Ecto neural progenitor cell (in vitro differentiated cells): ENCODE data around the gene MMP11.
"Not testable (repeated sequence)": the region's sequence is repeated elsewhere in the genome, so short reads cannot be mapped to it uniquely, and the experiment has no call there.

Experiments used
- DNase-seq: peaks from one replicate; pipeline ENCODE4 v3.0.0-alpha.2; 2018; ENCODE audit warnings: low spot score

The MMP11 gene, protein sequence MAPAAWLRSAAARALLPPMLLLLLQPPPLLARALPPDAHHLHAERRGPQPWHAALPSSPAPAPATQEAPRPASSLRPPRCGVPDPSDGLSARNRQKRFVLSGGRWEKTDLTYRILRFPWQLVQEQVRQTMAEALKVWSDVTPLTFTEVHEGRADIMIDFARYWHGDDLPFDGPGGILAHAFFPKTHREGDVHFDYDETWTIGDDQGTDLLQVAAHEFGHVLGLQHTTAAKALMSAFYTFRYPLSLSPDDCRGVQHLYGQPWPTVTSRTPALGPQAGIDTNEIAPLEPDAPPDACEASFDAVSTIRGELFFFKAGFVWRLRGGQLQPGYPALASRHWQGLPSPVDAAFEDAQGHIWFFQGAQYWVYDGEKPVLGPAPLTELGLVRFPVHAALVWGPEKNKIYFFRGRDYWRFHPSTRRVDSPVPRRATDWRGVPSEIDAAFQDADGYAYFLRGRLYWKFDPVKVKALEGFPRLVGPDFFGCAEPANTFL

DNA sequence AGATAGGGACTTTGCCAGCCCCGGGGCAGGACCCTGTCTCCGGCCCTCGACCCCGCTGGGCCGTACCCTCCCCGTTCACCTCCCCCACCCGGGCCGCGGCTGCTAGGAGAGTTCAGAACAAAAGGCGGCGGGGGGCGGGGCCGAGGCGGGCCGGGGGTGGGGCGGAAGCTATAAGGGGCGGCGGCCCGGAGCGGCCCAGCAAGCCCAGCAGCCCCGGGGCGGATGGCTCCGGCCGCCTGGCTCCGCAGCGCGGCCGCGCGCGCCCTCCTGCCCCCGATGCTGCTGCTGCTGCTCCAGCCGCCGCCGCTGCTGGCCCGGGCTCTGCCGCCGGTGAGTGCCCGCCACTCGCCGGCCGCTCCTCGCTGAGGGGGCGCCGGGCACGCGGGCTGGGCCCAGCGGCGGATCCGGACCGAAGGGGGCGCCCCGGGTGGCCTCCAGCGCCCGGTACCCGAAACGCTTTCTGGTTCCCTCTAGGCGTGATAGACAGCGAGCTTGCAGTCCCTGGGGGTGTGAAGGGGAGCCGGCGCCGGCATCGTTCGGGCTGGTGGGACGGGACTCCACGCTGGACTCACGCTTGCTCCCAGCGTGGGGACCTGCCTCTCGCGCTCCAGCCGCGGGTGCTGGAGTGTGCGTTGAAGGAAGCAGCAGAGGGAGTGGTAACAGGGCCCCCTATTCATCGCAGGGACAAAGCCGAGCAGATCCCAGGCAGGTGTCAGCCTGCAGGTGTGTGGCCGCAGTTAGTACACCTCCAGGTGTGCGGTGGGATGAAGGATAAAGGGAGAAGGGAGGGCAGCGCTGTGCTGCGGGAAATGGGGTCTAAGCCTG is at the start of gene MMP11:
MMP11 (plus strand) TSS at position 201 of the 825 bp plus-strand sequence; CDS start at position 223, 22 bp downstream.
- peak; percentile 84 for DNase-seq

DNA sequence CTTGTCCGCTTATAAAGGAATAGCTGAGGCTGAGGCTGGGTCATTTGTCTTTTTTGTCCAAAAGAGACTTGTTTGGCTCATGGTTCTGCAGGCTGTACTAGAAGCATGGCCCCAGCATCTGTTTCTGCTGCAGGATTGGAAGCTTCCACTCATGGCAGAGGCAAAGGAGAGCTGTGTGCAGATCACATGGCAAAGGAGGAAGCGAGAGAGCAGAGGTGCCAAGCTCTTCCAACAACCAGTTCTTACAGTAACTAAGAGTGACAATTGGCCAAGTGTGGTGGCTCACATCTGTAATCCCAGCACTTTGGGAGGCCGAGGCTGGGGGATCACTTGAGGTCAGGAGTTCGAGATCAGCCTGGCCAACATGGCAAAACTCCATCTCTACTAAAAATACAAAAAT is 44.5 kb upstream of the MMP11 start:
- not testable (repeated sequence) for DNase-seq

DNA sequence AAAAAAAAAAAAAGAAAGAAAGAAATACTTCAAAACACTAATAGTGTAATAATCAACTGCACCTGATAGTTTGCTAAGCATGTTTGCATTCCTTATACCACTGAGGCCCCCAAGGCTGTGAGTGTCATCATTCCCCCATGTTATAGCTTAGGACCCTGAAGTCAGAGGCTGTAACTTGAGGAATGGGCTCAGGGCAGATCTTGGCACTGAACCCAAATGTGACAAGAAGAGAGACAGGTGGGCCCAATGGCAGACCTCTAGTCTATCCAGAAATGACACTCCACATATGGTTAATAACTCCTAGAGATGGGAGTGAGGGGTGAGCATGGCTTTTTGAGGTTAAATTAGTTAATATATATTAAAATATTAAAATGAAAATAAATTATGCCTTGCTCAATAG is 35.0 kb upstream of the MMP11 start:
- no peak for DNase-seq

DNA sequence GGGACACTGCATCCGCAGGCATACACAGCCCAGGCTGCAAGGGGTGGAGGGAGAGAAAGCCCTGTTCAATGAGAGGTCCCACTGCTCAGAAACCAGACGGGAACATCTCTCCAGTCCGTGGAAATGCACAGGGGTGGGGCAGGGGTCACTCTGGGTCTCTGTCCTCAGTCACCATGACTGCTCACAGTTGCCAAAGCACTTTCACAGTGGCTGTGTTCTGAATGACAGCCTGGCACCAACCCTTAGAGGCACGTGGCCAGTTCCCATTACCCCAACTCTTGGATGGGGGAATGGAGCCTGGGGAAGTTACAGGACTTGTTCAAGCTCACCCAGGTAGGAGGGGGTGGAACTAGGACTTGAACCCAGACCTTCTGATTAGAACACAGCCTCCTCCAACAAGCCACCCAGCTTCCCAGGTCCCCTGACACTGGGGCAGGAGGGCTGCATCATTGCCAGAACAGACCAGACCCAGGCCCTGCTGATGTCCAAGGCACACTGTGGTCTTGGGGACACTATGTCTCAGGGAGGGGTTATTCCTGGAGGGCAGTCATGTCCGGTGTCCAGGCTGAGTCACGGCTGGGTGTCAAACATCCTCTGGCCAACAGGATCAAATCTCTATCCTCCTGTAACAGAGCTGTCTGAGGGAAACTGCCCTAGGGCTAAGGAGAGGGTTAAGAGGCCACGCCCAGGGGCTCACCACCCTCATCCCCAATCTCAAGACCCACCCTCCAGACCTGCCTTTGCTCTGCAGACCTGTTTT is 30.0 kb upstream of the MMP11 start:
- DNase-seq: no peak

DNA sequence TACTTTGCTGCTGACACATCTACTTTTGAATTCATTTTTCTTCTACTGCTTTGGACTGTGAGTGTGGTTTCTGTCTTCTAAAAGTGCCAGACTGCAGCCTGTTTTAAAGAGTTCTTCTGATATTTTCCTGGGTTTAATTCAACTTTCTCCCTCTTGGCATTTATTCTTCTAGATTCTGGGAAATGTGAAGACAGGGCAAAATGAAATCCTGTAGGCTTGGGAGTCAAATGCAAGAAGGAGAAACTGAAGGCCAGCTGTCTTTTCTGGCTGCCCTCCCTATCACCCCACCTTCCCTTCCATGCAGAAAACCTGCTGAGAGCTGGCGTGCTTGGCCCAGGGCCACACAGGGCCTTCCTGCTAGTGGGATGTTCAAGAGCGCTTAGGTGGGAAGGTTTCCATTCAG is 29.3 kb upstream of the MMP11 start:
- no peak for DNase-seq

DNA sequence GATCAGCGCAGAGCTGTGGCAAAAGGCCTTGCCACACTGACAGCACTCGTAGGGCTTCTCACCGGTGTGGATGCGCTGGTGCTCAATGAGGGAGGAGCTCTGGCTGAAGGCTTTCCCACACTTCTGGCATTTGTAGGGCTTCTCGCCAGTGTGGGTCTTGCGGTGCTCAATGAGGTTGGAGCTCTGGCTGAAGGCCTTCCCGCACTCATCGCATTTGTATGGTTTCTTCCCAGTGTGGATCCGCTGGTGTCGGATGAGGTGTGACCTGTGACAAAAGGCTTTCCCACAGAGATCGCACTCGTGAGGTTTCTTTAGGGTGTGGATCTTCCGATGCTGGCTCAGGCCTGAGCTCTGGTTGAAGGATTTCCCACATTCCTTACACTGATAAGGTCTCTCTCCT is 28.6 kb upstream of the MMP11 start:
- DNase-seq: no peak

DNA sequence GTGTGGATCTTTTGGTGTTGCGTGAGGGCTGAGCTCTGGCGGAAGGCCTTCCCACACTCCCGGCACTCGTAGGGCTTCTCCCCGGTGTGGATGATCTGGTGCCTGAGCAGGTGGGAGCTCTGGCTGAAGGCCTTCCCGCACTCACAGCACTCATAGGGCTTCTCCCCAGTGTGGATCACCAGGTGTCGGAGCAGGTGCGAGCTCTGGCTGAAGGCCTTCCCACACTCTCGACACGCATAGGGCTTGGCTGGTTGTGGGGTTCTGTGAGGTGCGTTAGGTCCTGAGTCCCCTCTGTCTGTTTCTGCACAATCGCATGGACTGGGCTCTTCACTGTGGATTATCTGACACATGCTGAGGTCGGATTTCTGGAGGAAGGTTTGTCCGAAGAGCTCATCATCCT is 28.2 kb upstream of the MMP11 start:
- DNase-seq: no peak

DNA sequence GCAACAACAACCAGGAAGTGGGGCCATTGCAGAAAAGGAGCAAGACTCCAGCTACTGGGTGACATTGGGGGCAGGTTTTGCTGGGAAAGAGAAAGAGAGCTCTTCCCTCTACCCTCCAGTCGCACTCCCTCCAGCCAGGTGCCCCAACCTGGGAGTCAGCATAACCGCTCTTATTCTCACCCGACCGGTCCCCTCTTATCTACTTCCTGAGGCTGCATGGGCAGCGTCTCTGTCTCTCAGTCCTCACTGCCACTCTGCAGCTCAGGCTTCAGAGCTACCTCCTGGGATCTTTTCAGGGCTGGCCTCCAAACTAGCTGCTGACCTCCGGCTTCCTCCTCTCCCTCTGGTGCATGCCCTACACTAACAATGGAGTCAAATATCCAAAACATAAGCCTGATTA is 26.9 kb upstream of the MMP11 start:
- no peak for DNase-seq

DNA sequence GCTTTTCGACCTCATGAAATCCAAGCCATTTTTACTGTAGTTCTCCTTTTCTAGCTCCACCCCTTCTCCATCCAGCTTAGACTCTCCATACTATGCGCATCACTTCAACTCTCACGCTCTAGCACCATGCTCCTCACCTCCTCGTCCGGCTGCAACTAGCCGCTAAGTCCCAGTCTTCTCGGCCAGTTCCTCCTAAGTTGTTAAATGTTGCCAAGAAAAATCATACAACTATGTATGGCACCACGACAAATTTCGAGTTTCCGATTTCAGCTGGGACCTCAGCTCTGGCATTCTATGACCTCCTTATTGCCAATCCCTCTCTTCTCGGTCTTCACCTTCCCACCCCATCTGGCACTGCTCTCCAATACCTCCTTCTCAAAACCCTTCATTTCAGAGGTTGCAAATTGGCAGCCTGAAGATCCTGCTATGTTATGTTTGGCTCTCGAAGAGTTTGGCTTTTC is 22.8 kb upstream of the MMP11 start:
- no peak for DNase-seq

DNA sequence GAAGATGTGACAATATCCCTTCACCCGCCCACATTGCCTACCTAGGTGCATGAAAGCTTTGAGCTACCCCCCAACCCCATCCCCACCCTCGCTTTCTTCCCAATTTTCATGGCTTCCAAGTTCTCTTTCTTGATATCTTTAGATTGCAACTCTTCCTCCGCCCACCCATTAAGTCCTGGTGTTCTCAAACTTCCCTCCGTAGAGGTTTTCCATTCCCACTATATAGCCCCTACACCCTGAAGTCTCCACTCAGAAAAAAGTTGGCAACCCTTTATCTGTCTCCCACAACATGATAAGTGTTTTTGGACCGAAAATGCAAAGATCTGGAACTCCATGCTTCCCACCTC is 22.3 kb upstream of the MMP11 start:
- no peak for DNase-seq

DNA sequence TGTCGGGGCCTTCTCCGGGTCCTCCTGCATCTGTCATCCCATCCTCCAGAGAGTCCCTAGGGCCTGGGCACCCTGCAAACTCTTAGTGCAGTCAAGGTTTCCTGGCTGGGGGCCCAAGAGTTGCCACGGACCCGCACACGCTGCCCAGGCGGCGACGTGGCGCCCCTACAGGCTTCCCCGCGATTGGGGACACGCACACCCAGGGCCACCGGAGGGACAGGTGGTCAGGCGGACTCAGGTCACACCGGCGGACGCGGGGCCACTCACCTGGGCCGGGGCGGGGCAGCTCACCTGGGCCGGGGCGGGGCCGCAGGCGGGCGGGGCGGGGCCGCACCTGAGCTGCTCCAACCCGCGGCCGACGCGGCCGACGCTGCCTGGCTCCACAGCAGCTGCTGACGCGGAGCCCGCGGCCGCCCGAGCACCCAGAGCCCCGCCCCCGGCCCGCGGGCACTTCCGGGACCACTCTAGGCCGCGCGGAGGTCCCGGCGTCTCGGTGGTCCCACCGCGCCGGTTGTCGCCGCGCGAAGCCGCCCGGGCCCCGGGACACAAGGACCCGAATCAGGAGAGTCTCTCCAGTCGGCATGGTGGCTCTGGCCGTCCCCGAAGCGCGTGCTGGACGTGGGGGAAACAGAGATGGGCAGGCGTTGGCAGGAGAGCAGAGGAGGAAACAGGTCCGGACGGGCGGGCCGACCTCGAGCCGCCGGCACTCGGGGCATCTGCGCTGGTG is 21.8 kb upstream of the MMP11 start, which contains the start of gene ZNF70:
ZNF70 (minus strand) TSS at position 399 of the 727 bp plus-strand sequence. CDS start 5,972 bp downstream, outside the sequence.
- peak; percentile 92 for DNase-seq

DNA sequence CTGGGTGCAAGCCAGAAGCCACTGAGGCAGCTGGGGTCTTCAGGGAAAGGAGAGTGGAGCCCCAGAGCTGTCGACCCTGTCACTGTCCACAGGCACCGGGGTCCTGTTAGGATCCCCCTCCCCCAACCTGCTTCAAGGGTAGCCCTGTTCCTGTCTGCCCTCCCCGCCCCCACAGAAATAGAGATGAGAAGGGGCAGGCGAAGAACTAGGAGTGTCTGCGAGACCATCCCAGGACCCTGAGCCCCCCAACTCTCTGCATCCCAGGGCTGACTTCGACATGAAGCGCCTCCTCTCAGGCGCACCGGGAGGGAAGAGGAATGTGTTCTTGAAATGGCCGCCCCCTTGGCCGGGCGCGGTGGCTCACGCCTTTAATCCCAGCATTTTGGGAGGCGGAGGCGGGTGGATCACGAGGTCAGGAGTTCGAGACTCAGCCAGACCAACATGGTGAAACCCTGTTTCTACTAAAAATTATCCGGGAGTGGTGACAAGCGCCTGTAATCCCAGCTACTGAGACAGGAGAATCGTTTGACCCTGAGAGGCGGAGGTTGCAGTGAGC is 21.1 kb upstream of the MMP11 start:
- no peak for DNase-seq

DNA sequence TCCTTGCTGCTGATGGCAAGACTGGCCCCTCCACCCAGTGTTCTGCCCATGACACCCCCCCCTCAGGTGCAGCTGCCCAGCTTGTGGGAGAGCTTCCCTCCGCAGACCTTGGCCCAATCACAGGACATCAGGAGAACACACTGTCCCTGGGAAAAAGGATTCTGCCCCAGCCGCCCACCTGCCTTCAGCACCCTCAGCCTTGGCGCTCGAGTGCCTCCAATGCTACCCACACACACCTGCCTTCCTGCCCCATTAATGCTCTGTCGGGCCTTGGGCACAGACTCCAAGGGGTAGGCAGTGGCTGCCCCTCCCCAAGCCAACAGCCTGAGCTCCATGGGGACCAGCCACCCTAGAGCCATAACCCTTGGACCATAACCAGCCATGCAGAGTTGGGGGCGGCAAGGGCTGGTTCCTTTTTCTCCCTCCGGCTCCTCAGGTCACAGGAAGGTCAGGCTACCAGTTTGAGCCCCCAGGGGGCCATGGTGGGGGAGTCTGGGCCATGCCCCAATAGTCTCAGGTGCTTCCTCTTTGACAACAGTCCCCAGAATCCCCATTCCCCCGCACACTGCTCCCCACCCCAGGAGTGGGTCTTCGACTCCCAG is 20.5 kb upstream of the MMP11 start:
- no peak for DNase-seq

DNA sequence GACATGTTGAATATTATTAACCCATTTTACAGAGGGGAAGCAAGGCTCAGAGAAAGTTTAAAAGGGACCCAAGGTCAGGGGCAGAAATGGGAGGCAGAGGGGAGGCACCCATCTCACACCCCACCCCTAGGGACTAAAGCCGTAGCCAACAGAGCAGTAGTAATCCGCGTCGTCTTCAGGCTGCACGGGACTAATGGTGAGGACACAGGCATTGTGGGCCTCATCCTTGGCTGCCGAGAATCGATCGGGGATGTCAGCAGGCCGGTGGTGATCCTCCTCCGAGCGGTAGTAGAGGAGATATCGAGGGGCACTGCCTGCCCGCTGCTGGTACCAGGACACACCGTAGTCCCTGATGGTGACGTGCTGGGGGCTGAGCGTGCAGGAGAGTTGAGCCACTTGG is 19.9 kb upstream of the MMP11 start:
- DNase-seq: no peak

DNA sequence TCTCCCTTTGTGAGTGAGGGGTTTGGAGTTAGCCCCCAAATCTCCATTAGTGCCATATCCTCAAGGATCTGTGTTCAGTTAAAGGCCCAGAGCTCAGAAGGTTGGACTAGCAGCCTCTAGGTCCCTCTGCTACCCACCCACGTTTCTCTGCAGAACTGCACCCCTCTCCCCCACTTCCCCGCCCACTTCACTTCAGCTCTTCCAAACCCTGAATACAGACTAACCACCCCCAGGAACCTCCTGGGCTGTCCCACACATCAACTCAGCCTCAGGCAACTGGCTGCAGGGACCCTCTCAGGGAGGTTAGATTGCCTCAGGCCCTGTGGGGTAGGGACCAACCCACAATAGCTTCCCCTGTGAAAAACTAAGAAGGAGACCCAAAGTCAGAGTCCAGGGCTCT is 19.3 kb upstream of the MMP11 start:
- DNase-seq: no peak

DNA sequence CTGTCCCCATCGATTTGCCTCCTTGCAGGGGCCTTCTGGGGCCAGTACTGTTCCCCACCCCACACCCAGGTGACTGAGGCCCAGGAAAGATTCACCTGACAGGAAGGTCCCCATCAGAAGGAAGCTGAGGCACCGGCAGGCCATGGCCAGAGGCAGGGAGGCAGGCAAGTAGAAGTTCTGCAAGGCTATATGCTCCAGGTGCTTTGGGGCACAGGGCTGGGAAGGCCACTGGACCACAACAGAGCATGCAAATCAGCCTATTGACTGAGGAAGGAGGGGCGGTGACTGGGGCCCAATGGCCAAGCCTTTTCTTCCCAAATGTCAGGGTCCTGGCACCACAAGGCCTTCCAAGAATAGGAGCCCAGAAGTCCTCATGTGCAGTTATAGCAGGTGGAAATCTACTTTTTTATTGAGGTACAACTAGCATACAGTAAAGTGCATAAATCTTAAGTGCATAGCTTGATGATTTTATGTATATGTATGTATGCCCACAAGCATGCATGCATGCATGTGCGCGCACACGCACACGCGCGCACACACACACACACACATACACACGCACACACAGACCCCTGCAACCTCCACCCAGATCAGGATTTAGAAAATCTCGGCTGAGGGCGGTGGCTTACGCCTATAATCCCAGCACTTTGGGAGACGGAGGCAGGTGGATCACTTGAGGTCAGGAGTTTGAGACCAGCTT is 18.3 kb upstream of the MMP11 start, which contains the start of gene VPREB3:
VPREB3 (minus strand) TSS at position 206 of the 700 bp plus-strand sequence; CDS start at position 144, 62 bp downstream.
- DNase-seq: no peak

DNA sequence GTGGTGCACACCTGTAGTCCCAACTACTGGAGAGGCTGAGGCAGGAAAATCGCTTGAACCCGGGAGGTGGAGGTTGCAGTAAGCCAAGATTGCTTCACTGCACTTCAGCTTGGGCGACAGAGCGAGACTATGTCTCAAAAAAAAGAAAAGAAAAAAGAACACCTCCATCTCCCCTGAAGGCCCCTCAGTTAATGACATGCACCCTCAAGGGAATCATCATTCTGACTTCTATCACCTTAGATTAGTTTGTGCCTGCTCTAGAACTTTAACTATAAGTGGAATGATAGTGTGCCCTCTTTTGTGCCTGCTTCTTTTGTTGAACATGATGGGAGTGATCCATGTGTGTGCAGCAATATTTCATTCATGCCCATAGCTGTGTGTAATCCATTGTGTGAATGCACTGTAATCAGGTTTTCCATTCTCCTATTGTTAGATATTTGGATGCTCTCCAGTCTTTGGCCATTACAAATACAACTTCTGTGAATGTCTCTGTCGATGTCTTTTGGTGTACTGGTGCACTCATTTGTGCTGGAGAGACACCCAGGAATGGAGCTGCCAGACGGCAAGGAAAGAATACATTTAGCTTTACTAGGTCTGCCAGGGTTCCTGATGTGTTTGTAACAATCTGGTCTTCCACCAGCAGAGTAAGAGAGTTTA is 17.5 kb upstream of the MMP11 start:
- no peak for DNase-seq

DNA sequence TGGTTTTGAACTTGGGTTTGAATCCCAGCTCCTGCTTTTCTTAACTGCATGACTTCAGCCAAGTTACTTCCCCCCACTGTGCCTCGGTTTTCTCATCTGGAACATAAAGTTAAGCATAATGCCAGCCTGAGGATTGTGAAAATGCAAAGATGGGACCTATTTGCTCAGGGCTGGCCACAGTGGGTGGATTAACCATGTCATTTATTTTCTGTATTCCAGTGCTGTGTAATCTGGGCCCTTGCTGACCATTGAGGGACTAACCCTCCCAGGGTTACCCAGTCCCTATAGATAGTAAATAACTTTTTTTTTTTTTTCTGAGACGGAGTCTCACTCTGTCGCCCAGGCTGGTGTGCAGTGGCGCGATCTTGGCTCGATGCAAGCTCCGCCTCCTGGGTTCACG is 16.9 kb upstream of the MMP11 start:
- DNase-seq: no peak

DNA sequence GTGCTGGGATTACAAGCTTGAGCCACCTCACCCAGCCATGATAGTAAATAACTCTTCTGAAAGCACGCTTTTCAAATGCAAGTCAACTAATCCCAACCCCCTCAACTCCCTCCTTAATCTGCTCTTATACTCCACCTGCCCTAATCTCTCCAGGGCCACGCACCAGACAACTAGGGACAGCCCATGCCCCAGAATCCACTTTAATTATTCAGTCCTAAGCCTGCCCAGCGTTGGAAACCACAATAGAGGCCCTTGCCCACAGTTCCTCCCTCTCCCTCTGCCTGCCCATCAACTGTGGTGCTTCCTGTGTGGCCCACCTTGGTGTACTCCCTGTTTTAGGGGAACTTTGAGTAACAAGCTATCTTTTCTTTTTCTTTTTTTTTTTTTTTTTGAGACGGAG is 15.8 kb upstream of the MMP11 start:
- DNase-seq: no peak

DNA sequence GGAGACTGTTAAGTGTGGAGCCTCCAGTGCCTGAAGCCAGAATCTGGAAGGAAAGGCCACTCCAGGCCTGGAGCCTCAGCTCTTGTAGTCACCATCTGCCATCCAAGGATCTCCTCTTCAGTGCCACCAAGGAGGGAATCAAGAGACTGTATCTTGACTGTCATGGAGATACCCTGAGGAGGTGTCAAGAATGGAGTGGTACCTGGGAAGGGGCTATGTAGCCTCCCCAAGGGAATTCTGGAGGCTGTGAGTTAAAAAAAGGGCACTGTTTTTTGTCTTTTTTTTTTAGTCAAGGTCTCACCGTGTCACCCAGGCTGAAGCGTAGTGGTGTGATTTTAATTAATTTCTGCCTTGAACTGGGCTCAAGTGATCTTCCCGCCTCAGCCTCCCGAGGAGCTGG is 13.1 kb upstream of the MMP11 start:
- no peak for DNase-seq
